Dermis blood vessel endothelial cell (primary cell): ENCODE data around the gene LRRC47. TPM values are rescaled to one million over a fixed set of nuclear protein-coding genes. Genes with fewer than 3 reads are reported as not detected.

ENCODE experiments used
- DNase-seq: peaks from one replicate; pipeline ENCODE4 v3.0.0; 2010
- total RNA-seq: library from RNA; depleted of rRNA; stranded (reverse); fragments of >200 nt; gene quantifications from 2 replicates; pipeline ENCODE4 v1.2.3, GENCODE V29; 2014

LRRC47 gene
- total RNA-seq, 1 donor from 2014 or later = 50.9 TPM

GRCh38 chr1:3785456-3786157 lies 10.7 kb downstream of the LRRC47 start:
- peak; percentile 36 for DNase-seq

- DNase-seq = no peak
Measured at GRCh38 chr1:3785045-3785444, 11.3 kb downstream of the LRRC47 start.

GRCh38 chr1:3783651-3784474 lies 12.4 kb downstream of the LRRC47 start:
- DNase-seq = no peak

- no peak for DNase-seq
Measured at GRCh38 chr1:3780901-3781300, 15.4 kb downstream of the LRRC47 start.

- DNase-seq = no peak
Measured at GRCh38 chr1:3779912-3780416, 16.3 kb downstream of the LRRC47 start.

- DNase-seq = no peak
Measured at GRCh38 chr1:3779265-3779911, 16.9 kb downstream of the LRRC47 start.

- no peak for DNase-seq
Measured at GRCh38 chr1:3778590-3779264, 17.6 kb downstream of the LRRC47 start.

GRCh38 chr1:3777647-3778589 lies 18.4 kb downstream of the LRRC47 start:
- DNase-seq = no peak

GRCh38 chr1:3777078-3777547 lies 19.2 kb downstream of the LRRC47 start:
- no peak for DNase-seq

GRCh38 chr1:3776231-3776961 lies 19.9 kb downstream of the LRRC47 start:
- DNase-seq = no peak

- DNase-seq = peak; percentile 48
Measured at GRCh38 chr1:3775490-3776230, 20.6 kb downstream of the LRRC47 start.

GRCh38 chr1:3774946-3775489 lies 21.3 kb downstream of the LRRC47 start:
- DNase-seq = no peak

GRCh38 chr1:3774276-3774945 lies 21.9 kb downstream of the LRRC47 start:
- DNase-seq = no peak

- no peak for DNase-seq
Measured at GRCh38 chr1:3773572-3774275, 22.6 kb downstream of the LRRC47 start.

- no peak for DNase-seq
Measured at GRCh38 chr1:3772715-3773571, 23.4 kb downstream of the LRRC47 start, which contains the start of gene SMIM1. Gene SMIM1 (plus strand): TSS chr1:3772749. CDS start chr1:3775374, 2,625 bp downstream.

- peak; percentile 72 for DNase-seq
Measured at GRCh38 chr1:3772027-3772714, 24.1 kb downstream of the LRRC47 start.
